Fibroblast of mammary gland (primary cell): ENCODE measurements around the gene PCNT.
"Not testable (repeated sequence)": the region's sequence is repeated elsewhere in the genome, so short reads cannot be mapped to it uniquely, and the experiment has no call there.

ENCODE experiments used
- DNase-seq: peaks from one replicate; pipeline ENCODE4 v3.0.0-alpha.2; 2010; ENCODE audit warnings: low read depth
- H3K4me3 ChIP-seq: 2 replicates; pipeline ENCODE4 v1.5.1; 2011; ENCODE audit warnings: low read depth, mild to moderate bottlenecking, low read length, moderate library complexity; ENCODE audit not compliant: control insufficient read depth
- TF ChIP-seq, protein P1 (sequence below): conservative IDR thresholded peaks from 2 replicates; pipeline ENCODE4 v1.5.1; 2011; ENCODE audit warnings: low read depth, low read length, inconsistent platforms; ENCODE audit not compliant: control insufficient read depth, insufficient read depth

PCNT gene

DNA sequence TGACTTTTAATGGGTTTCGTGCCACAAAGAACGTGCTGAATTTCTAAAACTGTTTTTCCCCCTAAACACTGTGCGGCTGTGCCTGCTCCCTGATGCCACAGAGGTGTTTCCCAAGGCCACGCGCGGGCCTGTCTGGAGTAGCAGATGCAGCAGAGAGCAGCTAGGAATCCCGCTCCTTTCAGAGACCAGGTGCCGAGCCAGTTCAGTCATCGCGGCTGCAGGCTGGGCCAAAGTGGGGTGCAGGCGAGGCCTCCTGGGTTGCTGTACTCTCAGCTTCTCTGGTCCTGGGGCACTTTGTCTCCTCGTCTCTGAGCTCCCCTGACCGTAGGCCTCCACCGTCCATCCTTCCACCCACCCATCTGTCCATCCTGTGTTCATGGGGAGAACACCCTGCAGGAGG is 117.4 kb downstream of the PCNT start:
- no peak for DNase-seq
- no peak overlapping the region for H3K4me3 ChIP-seq
- TF ChIP-seq, protein P1, sequence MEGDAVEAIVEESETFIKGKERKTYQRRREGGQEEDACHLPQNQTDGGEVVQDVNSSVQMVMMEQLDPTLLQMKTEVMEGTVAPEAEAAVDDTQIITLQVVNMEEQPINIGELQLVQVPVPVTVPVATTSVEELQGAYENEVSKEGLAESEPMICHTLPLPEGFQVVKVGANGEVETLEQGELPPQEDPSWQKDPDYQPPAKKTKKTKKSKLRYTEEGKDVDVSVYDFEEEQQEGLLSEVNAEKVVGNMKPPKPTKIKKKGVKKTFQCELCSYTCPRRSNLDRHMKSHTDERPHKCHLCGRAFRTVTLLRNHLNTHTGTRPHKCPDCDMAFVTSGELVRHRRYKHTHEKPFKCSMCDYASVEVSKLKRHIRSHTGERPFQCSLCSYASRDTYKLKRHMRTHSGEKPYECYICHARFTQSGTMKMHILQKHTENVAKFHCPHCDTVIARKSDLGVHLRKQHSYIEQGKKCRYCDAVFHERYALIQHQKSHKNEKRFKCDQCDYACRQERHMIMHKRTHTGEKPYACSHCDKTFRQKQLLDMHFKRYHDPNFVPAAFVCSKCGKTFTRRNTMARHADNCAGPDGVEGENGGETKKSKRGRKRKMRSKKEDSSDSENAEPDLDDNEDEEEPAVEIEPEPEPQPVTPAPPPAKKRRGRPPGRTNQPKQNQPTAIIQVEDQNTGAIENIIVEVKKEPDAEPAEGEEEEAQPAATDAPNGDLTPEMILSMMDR: no peak

GRCh38 chr21:46441961-46442498 is 118.1 kb downstream of the PCNT start:
- no peak overlapping the region for H3K4me3 ChIP-seq
- no peak for DNase-seq
- TF ChIP-seq, protein P1: no peak

DNA sequence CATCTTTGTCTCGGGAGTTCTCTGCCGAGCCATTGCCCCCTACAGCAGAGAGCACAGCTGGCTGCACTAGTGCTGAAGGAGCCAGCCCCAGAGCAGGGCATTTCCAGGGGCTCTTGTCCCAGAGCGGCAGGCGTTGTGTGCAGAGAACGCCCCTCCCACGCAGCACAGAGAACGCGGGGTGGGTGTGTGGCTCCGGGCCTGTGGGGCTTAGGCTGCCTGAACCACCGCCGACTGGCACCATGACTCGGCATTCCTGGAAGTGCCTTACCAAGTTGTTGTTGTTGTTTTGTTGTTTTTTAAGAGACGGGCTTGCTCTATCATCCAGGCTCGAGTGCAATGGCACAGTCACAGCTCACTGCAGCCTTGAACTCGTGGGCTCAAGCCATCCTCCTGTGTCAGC is 119.0 kb downstream of the PCNT start:
- TF ChIP-seq, protein P1: no peak
- no peak overlapping the region for H3K4me3 ChIP-seq
- no peak for DNase-seq

DNA sequence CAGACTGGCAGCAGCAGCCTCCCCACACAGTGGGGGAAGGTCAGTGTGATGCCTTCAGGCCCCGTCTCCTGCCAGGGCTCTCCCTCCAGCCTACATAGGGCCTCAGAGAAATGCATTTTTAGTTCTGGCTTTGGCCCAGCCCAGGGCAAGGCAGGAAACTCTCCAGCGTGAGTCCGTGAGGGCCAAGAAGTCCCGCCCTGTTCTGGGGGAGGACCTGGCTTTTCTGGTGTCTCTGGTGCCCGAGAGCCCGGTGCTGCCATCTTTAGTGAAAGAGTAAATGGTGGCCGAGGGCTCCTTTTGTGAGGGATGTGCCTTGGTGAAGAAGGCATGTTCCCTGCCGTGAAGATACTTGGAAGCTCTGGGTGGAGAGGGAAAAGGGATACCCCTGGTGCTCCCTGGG is 120.0 kb downstream of the PCNT start:
- DNase-seq: no peak

DNA sequence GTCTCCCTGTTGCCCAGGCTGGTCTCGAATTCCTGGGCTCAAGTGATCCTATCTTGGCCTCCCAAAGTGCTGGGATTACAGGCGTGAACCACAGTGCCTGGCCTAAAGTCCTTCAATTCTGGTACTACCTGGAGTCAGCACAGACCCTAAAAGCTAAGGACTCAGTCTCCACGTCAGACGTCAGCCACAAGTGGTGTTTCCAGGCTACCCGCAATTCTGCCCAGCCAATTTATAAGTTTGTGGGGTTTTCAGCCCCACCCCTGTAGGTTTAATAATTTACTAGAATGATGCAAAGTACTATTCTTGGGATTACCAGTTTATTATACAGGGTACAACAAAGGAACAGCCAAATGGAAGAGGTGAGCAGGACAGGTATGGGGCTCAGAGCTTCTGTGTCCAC is 124.2 kb downstream of the PCNT start:
- no peak for DNase-seq
- TF ChIP-seq, protein P1: no peak
- H3K4me3 ChIP-seq: no peak overlapping the region

More for the DNA sequence above, 120.0 kb downstream of the PCNT start:
- TF ChIP-seq, protein P1: no peak
- H3K4me3 ChIP-seq: no peak overlapping the region

GRCh38 chr21:46448855-46449254 is 124.9 kb downstream of the PCNT start:
- DNase-seq, H3K4me3 ChIP-seq: not testable (repeated sequence)

GRCh38 chr21:46452710-46453109 is 128.8 kb downstream of the PCNT start:
- H3K4me3 ChIP-seq: no peak overlapping the region
- TF ChIP-seq, protein P1: no peak

More at GRCh38 chr21:46452710-46453109, 128.8 kb downstream of the PCNT start:
- no peak for DNase-seq
